K562 (cell line): ENCODE data around the gene TMEM143. TPM values are rescaled to one million over a fixed set of nuclear protein-coding genes. Genes with fewer than 3 reads are reported as not detected.

Experiments
- ATF7 ChIP-seq: fragments of 450-650 bp; IDR thresholded peaks from 2 replicates; pipeline ENCODE4 v1.7.1; 2014; ENCODE audit warnings: mild to moderate bottlenecking, moderate library complexity
- GATA2 ChIP-seq: sonication (generic); formaldehyde crosslinking; IDR thresholded peaks from 2 replicates; pipeline ENCODE4 v1.4.0; 2020; ENCODE audit warnings: mild to moderate bottlenecking, missing genetic modification reagents
- HDGF ChIP-seq: fragments of 450-650 bp; IDR thresholded peaks from 2 replicates; pipeline ENCODE4 v1.6.1; 2016
- HEY1 ChIP-seq: fragments of 250-450 bp; sonication (Bioruptor Pico); IDR thresholded peaks from 2 replicates; pipeline ENCODE4 v1.5.0; 2020; ENCODE audit warnings: mild to moderate bottlenecking, moderate library complexity, borderline replicate concordance
- L3MBTL2 ChIP-seq: fragments of 450-650 bp; IDR thresholded peaks from 2 replicates; pipeline ENCODE4 v1.6.1; 2016; ENCODE audit warnings: mild to moderate bottlenecking, moderate library complexity
- MAFG ChIP-seq: fragments of 450-650 bp; conservative IDR thresholded peaks from 2 replicates; pipeline ENCODE4 v1.6.1; 2016; ENCODE audit warnings: missing genetic modification characterization, missing compliant biosample characterization
- NCOA1 ChIP-seq: fragments of 450-650 bp; IDR thresholded peaks from 2 replicates; pipeline ENCODE4 v1.6.1; 2016; ENCODE audit warnings: low read depth
- NFRKB ChIP-seq: fragments of 450-650 bp; IDR thresholded peaks from 2 replicates; pipeline ENCODE4 v1.6.1; 2016; ENCODE audit warnings: low read depth
- NUFIP1 ChIP-seq: fragments of 450-650 bp; IDR thresholded peaks from 2 replicates; pipeline ENCODE4 v1.6.1; 2018; ENCODE audit not compliant: partially characterized antibody
- PHF8 ChIP-seq: fragments of 200-600 bp; sonication (generic); IDR thresholded peaks from 2 replicates; pipeline ENCODE4 v1.6.1; 2012; ENCODE audit warnings: mixed run types, mild to moderate bottlenecking, inconsistent platforms, low read length, moderate library complexity, borderline replicate concordance
- RBFOX2 ChIP-seq: fragments of 200-400 bp; formaldehyde crosslinking; IDR thresholded peaks from 2 replicates; pipeline ENCODE4 v1.6.1; 2017; ENCODE audit warnings: low read depth, mild to moderate bottlenecking, low read length, moderate library complexity
- SREBF2 ChIP-seq: sonication (generic); formaldehyde crosslinking; IDR thresholded peaks from 2 replicates; pipeline ENCODE4 v1.4.0; 2020; ENCODE audit warnings: mild to moderate bottlenecking, missing genetic modification reagents
- ZFP36 ChIP-seq: fragments of 150-350 bp; IDR thresholded peaks from 2 replicates; pipeline ENCODE4 v1.6.1; 2018; ENCODE audit warnings: low read length, low read depth; ENCODE audit not compliant: partially characterized antibody
- ZNF431 ChIP-seq: sonication (generic); formaldehyde crosslinking; IDR thresholded peaks from 2 replicates; pipeline ENCODE4 v1.8.0; 2022; ENCODE audit warnings: mild to moderate bottlenecking, missing genetic modification reagents
- polyA plus RNA-seq, 8 experiments: library from polyadenylated mRNA; depleted of rRNA in 4 of 8; stranded (reverse) in 5 of 8; unstranded in 3 of 8; fragments of >200 nt; fragmentation: Nextera tagmentation in 2 of 8; fragmentation: Illumina TruSeq in 1 of 8; extraction: Ambion mirVana in 2 of 8; extraction: Trizol in 1 of 8; gene quantifications; 2 replicates each; pipeline versions ENCODE4 v1.2.1 to v1.2.3, GENCODE V29; 2011 to 2014; ENCODE audit warnings: inconsistent platforms in 1 of 8, missing spikeins in 1 of 8
- total RNA-seq, 7 experiments: library from RNA; depleted of rRNA in 6 of 7; stranded (reverse); fragments of >200 nt in 6 of 7; fragmentation: Illumina TruSeq in 2 of 7; extraction: Trizol in 2 of 7; gene quantifications; 2 replicates each; pipeline versions ENCODE4 v1.2.1 to v1.2.3, GENCODE V29; 2011 to 2021; ENCODE audit warnings: low replicate concordance in 1 of 7
- TF ChIP-seq, protein P1 (sequence below): fragments of 450-650 bp; IDR thresholded peaks from 2 replicates; pipeline ENCODE4 v1.6.1; 2017; ENCODE audit warnings: antibody characterized with exemption
- TF ChIP-seq, protein P2 (sequence below), 2 experiments: fragments of 250-450 bp in 1 of 2; fragments of 450-650 bp in 1 of 2; sonication (Bioruptor Pico) in 1 of 2; IDR thresholded peaks; 2 replicates each; pipeline versions ENCODE4 v1.6.1 to v1.8.0; 2016 to 2021; ENCODE audit warnings: mild to moderate bottlenecking in 2 of 2, moderate library complexity in 2 of 2, missing compliant biosample characterization in 1 of 2, missing genetic modification characterization in 1 of 2
- TF ChIP-seq, protein P3 (sequence below): sonication (generic); formaldehyde crosslinking; IDR thresholded peaks from 2 replicates; pipeline ENCODE4 v1.8.0; 2022; ENCODE audit warnings: mild to moderate bottlenecking, low read depth, missing genetic modification reagents
- TF ChIP-seq, protein P4 (sequence below), 2 experiments: fragments of 450-650 bp in 1 of 2; sonication (generic) in 1 of 2; formaldehyde crosslinking; conservative IDR thresholded peaks; 2 replicates each; pipeline versions ENCODE4 v1.4.0 to v1.8.1; 2020 to 2022; ENCODE audit warnings: mild to moderate bottlenecking in 1 of 2, missing genetic modification reagents in 1 of 2
- TF ChIP-seq, protein P5 (sequence below): sonication (generic); formaldehyde crosslinking; IDR thresholded peaks from 2 replicates; pipeline ENCODE4 v1.8.0; 2022; ENCODE audit warnings: mild to moderate bottlenecking, missing genetic modification reagents

The TMEM143 gene
- total and polyA plus RNA-seq, 9 of the 15 experiments (the other 6 are each of a cell fraction or from before 2014, with no cell fraction given), result 0.66 to 8.8 (median 4.3) TPM

DNA sequence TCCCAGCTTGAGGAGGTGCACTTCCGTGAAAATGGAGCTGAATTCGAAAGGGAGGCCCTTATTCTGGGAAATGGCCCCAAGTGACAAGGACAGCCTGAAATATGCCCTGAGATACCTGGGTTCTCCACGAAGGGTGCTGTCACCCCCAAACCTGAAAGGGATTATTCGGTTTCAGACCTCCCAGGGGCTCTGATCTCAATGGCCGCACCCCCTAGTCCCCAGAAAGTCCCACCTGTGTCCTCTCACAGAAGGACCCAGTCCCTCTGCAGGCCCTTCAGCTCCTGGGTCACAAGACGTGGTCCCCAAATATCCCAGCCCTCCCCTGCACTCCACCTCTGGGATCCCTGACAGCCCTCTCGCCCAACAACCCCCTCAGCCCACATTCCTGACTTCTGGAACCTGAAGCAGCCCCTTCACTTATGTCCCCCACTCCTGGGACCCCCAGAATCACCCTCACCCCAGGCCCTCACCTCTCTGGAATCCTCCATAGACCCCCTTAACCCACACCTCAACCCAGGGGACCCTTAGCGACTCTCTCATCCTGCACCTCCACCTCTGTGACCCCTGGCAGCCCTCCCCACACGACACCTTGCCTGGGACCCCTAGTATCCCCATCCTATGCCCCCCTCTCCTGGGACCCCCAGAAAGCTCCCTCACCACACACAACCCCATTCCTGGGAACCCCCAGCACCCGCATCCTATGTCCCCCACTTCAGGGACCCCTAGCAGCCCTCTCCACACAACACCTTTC is 1.0 kb upstream of the TMEM143 start (continued):
- TF ChIP-seq NCOA1, result no peak
- peak; percentile 57; the same call in 1 of the 2 replicates for TF ChIP-seq HDGF
- TF ChIP-seq GATA2 (CRISPR knock-in tag), result no peak
- no peak for TF ChIP-seq SREBF2 (CRISPR knock-in tag)
- TF ChIP-seq, protein P1, sequence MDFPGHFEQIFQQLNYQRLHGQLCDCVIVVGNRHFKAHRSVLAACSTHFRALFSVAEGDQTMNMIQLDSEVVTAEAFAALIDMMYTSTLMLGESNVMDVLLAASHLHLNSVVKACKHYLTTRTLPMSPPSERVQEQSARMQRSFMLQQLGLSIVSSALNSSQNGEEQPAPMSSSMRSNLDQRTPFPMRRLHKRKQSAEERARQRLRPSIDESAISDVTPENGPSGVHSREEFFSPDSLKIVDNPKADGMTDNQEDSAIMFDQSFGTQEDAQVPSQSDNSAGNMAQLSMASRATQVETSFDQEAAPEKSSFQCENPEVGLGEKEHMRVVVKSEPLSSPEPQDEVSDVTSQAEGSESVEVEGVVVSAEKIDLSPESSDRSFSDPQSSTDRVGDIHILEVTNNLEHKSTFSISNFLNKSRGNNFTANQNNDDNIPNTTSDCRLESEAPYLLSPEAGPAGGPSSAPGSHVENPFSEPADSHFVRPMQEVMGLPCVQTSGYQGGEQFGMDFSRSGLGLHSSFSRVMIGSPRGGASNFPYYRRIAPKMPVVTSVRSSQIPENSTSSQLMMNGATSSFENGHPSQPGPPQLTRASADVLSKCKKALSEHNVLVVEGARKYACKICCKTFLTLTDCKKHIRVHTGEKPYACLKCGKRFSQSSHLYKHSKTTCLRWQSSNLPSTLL, result no peak
- TF ChIP-seq, protein P2, sequence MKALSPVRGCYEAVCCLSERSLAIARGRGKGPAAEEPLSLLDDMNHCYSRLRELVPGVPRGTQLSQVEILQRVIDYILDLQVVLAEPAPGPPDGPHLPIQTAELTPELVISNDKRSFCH (CRISPR knock-in tag; IDR thresholded peaks at IDR 0.05), result no peak
- TF ChIP-seq, protein P2 (tag; IDR thresholded peaks at IDR 0.05), result 0 out of 2 replicates have a peak, but pooled peaks have one; percentile 54
- no peak for TF ChIP-seq ATF7
- no peak for TF ChIP-seq NUFIP1
- TF ChIP-seq, protein P3, sequence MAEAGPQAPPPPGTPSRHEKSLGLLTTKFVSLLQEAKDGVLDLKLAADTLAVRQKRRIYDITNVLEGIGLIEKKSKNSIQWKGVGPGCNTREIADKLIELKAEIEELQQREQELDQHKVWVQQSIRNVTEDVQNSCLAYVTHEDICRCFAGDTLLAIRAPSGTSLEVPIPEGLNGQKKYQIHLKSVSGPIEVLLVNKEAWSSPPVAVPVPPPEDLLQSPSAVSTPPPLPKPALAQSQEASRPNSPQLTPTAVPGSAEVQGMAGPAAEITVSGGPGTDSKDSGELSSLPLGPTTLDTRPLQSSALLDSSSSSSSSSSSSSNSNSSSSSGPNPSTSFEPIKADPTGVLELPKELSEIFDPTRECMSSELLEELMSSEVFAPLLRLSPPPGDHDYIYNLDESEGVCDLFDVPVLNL (CRISPR knock-in tag), result no peak
- no peak for TF ChIP-seq ZNF431
- TF ChIP-seq HEY1, result no peak
- TF ChIP-seq, protein P4, sequence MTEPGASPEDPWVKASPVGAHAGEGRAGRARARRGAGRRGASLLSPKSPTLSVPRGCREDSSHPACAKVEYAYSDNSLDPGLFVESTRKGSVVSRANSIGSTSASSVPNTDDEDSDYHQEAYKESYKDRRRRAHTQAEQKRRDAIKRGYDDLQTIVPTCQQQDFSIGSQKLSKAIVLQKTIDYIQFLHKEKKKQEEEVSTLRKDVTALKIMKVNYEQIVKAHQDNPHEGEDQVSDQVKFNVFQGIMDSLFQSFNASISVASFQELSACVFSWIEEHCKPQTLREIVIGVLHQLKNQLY (CRISPR knock-in tag; conservative IDR thresholded peaks at IDR 0.05), result no peak
- TF ChIP-seq PHF8, result 0 out of 2 replicates have a peak, but pooled peaks have one; percentile 33
- TF ChIP-seq, protein P5, sequence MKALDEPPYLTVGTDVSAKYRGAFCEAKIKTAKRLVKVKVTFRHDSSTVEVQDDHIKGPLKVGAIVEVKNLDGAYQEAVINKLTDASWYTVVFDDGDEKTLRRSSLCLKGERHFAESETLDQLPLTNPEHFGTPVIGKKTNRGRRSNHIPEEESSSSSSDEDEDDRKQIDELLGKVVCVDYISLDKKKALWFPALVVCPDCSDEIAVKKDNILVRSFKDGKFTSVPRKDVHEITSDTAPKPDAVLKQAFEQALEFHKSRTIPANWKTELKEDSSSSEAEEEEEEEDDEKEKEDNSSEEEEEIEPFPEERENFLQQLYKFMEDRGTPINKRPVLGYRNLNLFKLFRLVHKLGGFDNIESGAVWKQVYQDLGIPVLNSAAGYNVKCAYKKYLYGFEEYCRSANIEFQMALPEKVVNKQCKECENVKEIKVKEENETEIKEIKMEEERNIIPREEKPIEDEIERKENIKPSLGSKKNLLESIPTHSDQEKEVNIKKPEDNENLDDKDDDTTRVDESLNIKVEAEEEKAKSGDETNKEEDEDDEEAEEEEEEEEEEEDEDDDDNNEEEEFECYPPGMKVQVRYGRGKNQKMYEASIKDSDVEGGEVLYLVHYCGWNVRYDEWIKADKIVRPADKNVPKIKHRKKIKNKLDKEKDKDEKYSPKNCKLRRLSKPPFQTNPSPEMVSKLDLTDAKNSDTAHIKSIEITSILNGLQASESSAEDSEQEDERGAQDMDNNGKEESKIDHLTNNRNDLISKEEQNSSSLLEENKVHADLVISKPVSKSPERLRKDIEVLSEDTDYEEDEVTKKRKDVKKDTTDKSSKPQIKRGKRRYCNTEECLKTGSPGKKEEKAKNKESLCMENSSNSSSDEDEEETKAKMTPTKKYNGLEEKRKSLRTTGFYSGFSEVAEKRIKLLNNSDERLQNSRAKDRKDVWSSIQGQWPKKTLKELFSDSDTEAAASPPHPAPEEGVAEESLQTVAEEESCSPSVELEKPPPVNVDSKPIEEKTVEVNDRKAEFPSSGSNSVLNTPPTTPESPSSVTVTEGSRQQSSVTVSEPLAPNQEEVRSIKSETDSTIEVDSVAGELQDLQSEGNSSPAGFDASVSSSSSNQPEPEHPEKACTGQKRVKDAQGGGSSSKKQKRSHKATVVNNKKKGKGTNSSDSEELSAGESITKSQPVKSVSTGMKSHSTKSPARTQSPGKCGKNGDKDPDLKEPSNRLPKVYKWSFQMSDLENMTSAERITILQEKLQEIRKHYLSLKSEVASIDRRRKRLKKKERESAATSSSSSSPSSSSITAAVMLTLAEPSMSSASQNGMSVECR (CRISPR knock-in tag), result no peak
- no peak for TF ChIP-seq MAFG (tag)
- TF ChIP-seq L3MBTL2, result no peak
- peak; percentile 78; the same call in 1 of the 2 replicates for TF ChIP-seq NFRKB
- no peak for TF ChIP-seq RBFOX2
- TF ChIP-seq ZFP36, result no peak
